Activated CD8-positive, alpha-beta memory T cell treated with anti-CD3 and anti-CD28 coated beads, Interleukin-2, amount 10 ng/mL, durations not matched to agents 7 days and 5 days (primary cell): ENCODE measurements around the gene KCNH3. TPM values are rescaled to one million over a fixed set of nuclear protein-coding genes. Genes with fewer than 3 reads are reported as not detected.
A peak's percentile ranks its signal among the peaks of the same experiment; 100 is the strongest.

Experiments
- ATAC-seq: fragments of 150-1000 bp; cut with Tn5 transposase; one replicate; pipeline ENCODE4 v1.10.0; 2021; ENCODE audit warnings: moderate library complexity
- CTCF ChIA-PET: fragments of 350-600 bp; sonication (Branson Sonifier 250); formaldehyde crosslinking; loops from one replicate; lab custom pipeline; 2021; ENCODE audit warnings: antibody characterized with exemption; lab: Charles Lee
- DNase-seq: peaks from one replicate; pipeline ENCODE4 v3.0.0-alpha.2; 2020
- H3K27ac Mint-ChIP-seq: one replicate; pipeline ENCODE4 v1.8.0; 2021; ENCODE audit warnings: mild to moderate bottlenecking, mixed read lengths
- H3K27me3 Mint-ChIP-seq: one replicate; pipeline ENCODE4 v1.8.0; 2021; ENCODE audit warnings: mixed read lengths
- H3K36me3 Mint-ChIP-seq: one replicate; pipeline ENCODE4 v1.8.0; 2021; ENCODE audit warnings: mild to moderate bottlenecking, mixed read lengths
- H3K4me1 Mint-ChIP-seq: one replicate; pipeline ENCODE4 v1.8.0; 2021; ENCODE audit warnings: mixed read lengths
- H3K4me3 Mint-ChIP-seq: one replicate; pipeline ENCODE4 v1.8.0; 2021; ENCODE audit warnings: mild to moderate bottlenecking, moderate library complexity, mixed read lengths
- H3K9me3 Mint-ChIP-seq: one replicate; pipeline ENCODE4 v1.8.0; 2022; ENCODE audit warnings: low read depth, mixed read lengths
- total RNA-seq, 2 experiments: library from RNA; stranded (reverse); gene quantifications; one replicate each; pipeline ENCODE4 v1.2.3, GENCODE V29; 2021

KCNH3 gene
- total RNA-seq, 2 experiments from 2014 or later, result 1.1 to 1.2 TPM

- H3K27me3 Mint-ChIP-seq, result no peaks in the 10 kb centered on the region
- H3K9me3 Mint-ChIP-seq, result no peaks in the 10 kb centered on the region
- no peak overlapping the region for H3K27ac Mint-ChIP-seq
- CTCF ChIA-PET, result interaction anchor here (0.8 to 8.2 kb wide), 4 partner anchors 9 to 204 kb away, joined by 3 to 56 read pairs (median 26); no protein-coding TSS in a partner anchor
- peaks cover 33% of the 10 kb centered on the region for H3K36me3 Mint-ChIP-seq
- DNase-seq (no peak), ATAC-seq (no peak)
- H3K4me3 Mint-ChIP-seq, result no peak overlapping the region
- peaks cover 61% of the 10 kb centered on the region for H3K4me1 Mint-ChIP-seq
Measured at GRCh38 chr12:49562831-49563230, 24.0 kb downstream of the KCNH3 start.

- peak overlapping the region; percentile 42 for H3K4me3 Mint-ChIP-seq
- ATAC-seq (no peak), DNase-seq (no peak)
- H3K36me3 Mint-ChIP-seq, result peaks cover 28% of the 10 kb centered on the region
- CTCF ChIA-PET, result interaction anchor here (1.1 to 8.2 kb wide), 7 partner anchors 10 to 216 kb away, joined by 3 to 56 read pairs (median 7); partner anchors contain the start of gene SPATS2
- H3K4me1 Mint-ChIP-seq, result peaks cover 67% of the 10 kb centered on the region
- no peaks in the 10 kb centered on the region for H3K9me3 Mint-ChIP-seq
- no peaks in the 10 kb centered on the region for H3K27me3 Mint-ChIP-seq
- H3K27ac Mint-ChIP-seq, result peak overlapping the region; percentile 74
Measured at GRCh38 chr12:49563951-49564685, 25.3 kb downstream of the KCNH3 start.

- CTCF ChIA-PET, result interaction anchor here (1.1 to 8.2 kb wide), 6 partner anchors 11 to 217 kb away, joined by 3 to 56 read pairs (median 6); partner anchors contain the start of gene SPATS2
- H3K27me3 Mint-ChIP-seq, result no peaks in the 10 kb centered on the region
- peaks cover 24% of the 10 kb centered on the region for H3K36me3 Mint-ChIP-seq
- peak overlapping the region; percentile 35 for H3K4me3 Mint-ChIP-seq
- ATAC-seq (peak; percentile 20), DNase-seq (peak; percentile 76)
- H3K4me1 Mint-ChIP-seq, result peaks cover 67% of the 10 kb centered on the region
- peak overlapping the region; percentile 74 for H3K27ac Mint-ChIP-seq
- no peaks in the 10 kb centered on the region for H3K9me3 Mint-ChIP-seq
Measured at GRCh38 chr12:49564686-49565405, 26.0 kb downstream of the KCNH3 start.

- DNase-seq (peak; percentile 69), ATAC-seq (no peak)
- CTCF ChIA-PET, result interaction anchor here (1.1 to 8.2 kb wide), 7 partner anchors 11 to 218 kb away, joined by 3 to 56 read pairs (median 6); partner anchors contain the start of gene SPATS2
- peaks cover 20% of the 10 kb centered on the region for H3K36me3 Mint-ChIP-seq
- no peaks in the 10 kb centered on the region for H3K9me3 Mint-ChIP-seq
- H3K4me3 Mint-ChIP-seq, result peak overlapping the region; percentile 35
- H3K27me3 Mint-ChIP-seq, result no peaks in the 10 kb centered on the region
- peak overlapping the region; percentile 74 for H3K27ac Mint-ChIP-seq
- H3K4me1 Mint-ChIP-seq, result peaks cover 66% of the 10 kb centered on the region
Measured at GRCh38 chr12:49565406-49566265, 26.8 kb downstream of the KCNH3 start.

- Mint-ChIP-seq H3K27me3 (no peaks in the 10 kb centered on the region), H3K27ac (peak overlapping the region; percentile 46), H3K4me1 (peaks cover 60% of the 10 kb centered on the region), H3K9me3 (no peaks in the 10 kb centered on the region), H3K36me3 (peaks cover 17% of the 10 kb centered on the region), H3K4me3 (no peak overlapping the region)
- no peak for ATAC-seq
- CTCF ChIA-PET, result interaction anchor here (1.5 to 8.2 kb wide), 5 partner anchors 10 to 502 kb away, joined by 3 to 56 read pairs (median 7); partner anchors contain the start of gene DNAJC22
- DNase-seq, result no peak
Measured at GRCh38 chr12:49566361-49566760, 27.5 kb downstream of the KCNH3 start.

- no peak for DNase-seq
- no peaks in the 10 kb centered on the region for H3K9me3 Mint-ChIP-seq
- H3K4me1 Mint-ChIP-seq, result peaks cover 58% of the 10 kb centered on the region
- peak; percentile 23 for ATAC-seq
- H3K27ac Mint-ChIP-seq, result peak overlapping the region; percentile 96
- CTCF ChIA-PET, result interaction anchor here (0.7 to 8.2 kb wide), 10 partner anchors 9 to 503 kb away, joined by 3 to 56 read pairs (median 4); partner anchors contain the start of genes DNAJC22, FAM186B and TMBIM6
- no peaks in the 10 kb centered on the region for H3K27me3 Mint-ChIP-seq
- H3K36me3 Mint-ChIP-seq, result peaks cover 15% of the 10 kb centered on the region
- H3K4me3 Mint-ChIP-seq, result peak overlapping the region; percentile 88
Measured at GRCh38 chr12:49567302-49567610, 28.4 kb downstream of the KCNH3 start.

- ATAC-seq, result peak; percentile 81
- CTCF ChIA-PET, result interaction anchor here (0.7 to 8.2 kb wide), 9 partner anchors 9 to 504 kb away, joined by 3 to 56 read pairs (median 4); partner anchors contain the start of genes DNAJC22, FAM186B and TMBIM6
- peak within 1 kb of the TSS; percentile 88 for H3K4me3 Mint-ChIP-seq
- H3K36me3 Mint-ChIP-seq, result peaks cover 9% of the 10 kb centered on the region
- peak; percentile 93 for DNase-seq
- H3K4me1 Mint-ChIP-seq, result peaks cover 57% of the 10 kb centered on the region
- H3K27me3 Mint-ChIP-seq, result no peaks in the 10 kb centered on the region
- H3K9me3 Mint-ChIP-seq, result no peaks in the 10 kb centered on the region
- H3K27ac Mint-ChIP-seq, result peak within 1 kb of the TSS; percentile 96
Measured at GRCh38 chr12:49567611-49568441, 29.0 kb downstream of the KCNH3 start, which contains the start of gene MCRS1. MCRS1 (minus strand) TSS chr12:49568142; CDS start chr12:49566731, 1,411 bp downstream.

- Mint-ChIP-seq H3K27ac (peak overlapping the region; percentile 96), H3K36me3 (peaks cover 7% of the 10 kb centered on the region), H3K4me3 (peak overlapping the region; percentile 88), H3K27me3 (no peaks in the 10 kb centered on the region), H3K4me1 (peaks cover 50% of the 10 kb centered on the region), H3K9me3 (no peaks in the 10 kb centered on the region)
- CTCF ChIA-PET, result interaction anchor here (0.7 to 1.0 kb wide), 2 partner anchors 13 to 76 kb away, joined by 3 read pairs; no protein-coding TSS in a partner anchor
- ATAC-seq (peak; percentile 16), DNase-seq (no peak)
Measured at GRCh38 chr12:49568442-49569162, 29.8 kb downstream of the KCNH3 start.

- no peak for DNase-seq
- Mint-ChIP-seq H3K4me1 (peaks cover 20% of the 10 kb centered on the region), H3K36me3 (peaks cover 4% of the 10 kb centered on the region), H3K27me3 (no peaks in the 10 kb centered on the region), H3K27ac (no peak overlapping the region), H3K9me3 (no peaks in the 10 kb centered on the region), H3K4me3 (no peak overlapping the region)
- no peak for ATAC-seq
- CTCF ChIA-PET, result interaction anchor here (1.4 to 10.0 kb wide), 5 partner anchors 21 to 220 kb away, joined by 4 to 96 read pairs (median 4); partner anchors contain the start of gene PRPF40B
Measured at GRCh38 chr12:49577589-49578315, 38.9 kb downstream of the KCNH3 start.

- peaks cover 4% of the 10 kb centered on the region for H3K36me3 Mint-ChIP-seq
- H3K4me3 Mint-ChIP-seq, result no peak overlapping the region
- peaks cover 20% of the 10 kb centered on the region for H3K4me1 Mint-ChIP-seq
Measured at GRCh38 chr12:49578471-49579112, 39.8 kb downstream of the KCNH3 start.

More at GRCh38 chr12:49578471-49579112, 39.8 kb downstream of the KCNH3 start:
- DNase-seq (no peak), ATAC-seq (no peak)
- CTCF ChIA-PET, result interaction anchor here (0.6 to 10.0 kb wide), 10 partner anchors 13 to 232 kb away, joined by 3 to 96 read pairs (median 4); partner anchors contain the start of genes DNAJC22, MCRS1, PRPF40B and TMBIM6
- H3K27me3 Mint-ChIP-seq, result no peaks in the 10 kb centered on the region
- H3K9me3 Mint-ChIP-seq, result no peaks in the 10 kb centered on the region
- H3K27ac Mint-ChIP-seq, result no peak overlapping the region
